Transverse colon (tissue), 4 donors: Measurements from ENCODE around the gene CRB2.

ENCODE experiments used
- EP300 ChIP-seq: sonication (generic); formaldehyde crosslinking; IDR thresholded peaks from one replicate; pipeline ENCODE4 v1.6.1; 2017; ENCODE audit warnings: antibody characterized with exemption, low read depth
- POLR2A ChIP-seq: fragments of 450-650 bp; IDR thresholded peaks from one replicate; pipeline ENCODE4 v1.6.1; 2016; ENCODE audit warnings: antibody characterized with exemption, mild to moderate bottlenecking, moderate library complexity
- POLR2AphosphoS5 ChIP-seq, 3 donors: sonication (generic); formaldehyde crosslinking; IDR thresholded peaks; one replicate each; pipeline ENCODE4 v1.6.1; 2016; ENCODE audit warnings: antibody characterized with exemption in 3 of 3
- TF ChIP-seq, protein P1 (sequence below), 5 experiments: fragments of 200-600 bp in 3 of 5; fragments of 450-650 bp in 2 of 5; sonication (generic) in 3 of 5; IDR thresholded peaks; 1 replicate in 2 of 5; 2 replicates in 3 of 5; pipeline ENCODE4 v1.5.1; 2016 to 2017; ENCODE audit warnings: antibody characterized with exemption in 5 of 5, inconsistent platforms in 3 of 5, mild to moderate bottlenecking in 2 of 5, moderate library complexity in 1 of 5

DNA sequence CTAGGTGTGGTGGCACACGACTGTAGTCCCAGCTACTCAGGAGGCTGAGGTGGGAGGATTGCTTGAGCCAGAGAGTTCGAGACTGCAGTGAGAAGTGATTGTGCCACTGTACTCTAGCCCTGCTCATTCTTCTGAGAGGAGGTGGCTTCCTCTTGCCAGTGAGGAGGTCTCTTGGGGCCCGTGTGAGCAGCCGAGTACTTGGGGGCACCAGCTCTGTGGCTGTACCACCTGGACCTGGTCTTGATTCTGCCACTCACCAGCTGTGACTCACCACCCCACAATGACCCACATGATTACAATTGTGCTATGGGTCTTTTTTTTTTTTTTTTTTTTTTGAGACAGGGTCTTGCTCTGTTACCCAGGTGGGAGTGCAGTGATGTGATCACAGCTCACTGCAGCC lies 18.0 kb upstream of the CRB2 start:
- TF ChIP-seq POLR2A (no peak), POLR2AphosphoS5 (IDR thresholded peaks at IDR 0.05) (no peak), EP300 (no peak)
- TF ChIP-seq, protein P1, sequence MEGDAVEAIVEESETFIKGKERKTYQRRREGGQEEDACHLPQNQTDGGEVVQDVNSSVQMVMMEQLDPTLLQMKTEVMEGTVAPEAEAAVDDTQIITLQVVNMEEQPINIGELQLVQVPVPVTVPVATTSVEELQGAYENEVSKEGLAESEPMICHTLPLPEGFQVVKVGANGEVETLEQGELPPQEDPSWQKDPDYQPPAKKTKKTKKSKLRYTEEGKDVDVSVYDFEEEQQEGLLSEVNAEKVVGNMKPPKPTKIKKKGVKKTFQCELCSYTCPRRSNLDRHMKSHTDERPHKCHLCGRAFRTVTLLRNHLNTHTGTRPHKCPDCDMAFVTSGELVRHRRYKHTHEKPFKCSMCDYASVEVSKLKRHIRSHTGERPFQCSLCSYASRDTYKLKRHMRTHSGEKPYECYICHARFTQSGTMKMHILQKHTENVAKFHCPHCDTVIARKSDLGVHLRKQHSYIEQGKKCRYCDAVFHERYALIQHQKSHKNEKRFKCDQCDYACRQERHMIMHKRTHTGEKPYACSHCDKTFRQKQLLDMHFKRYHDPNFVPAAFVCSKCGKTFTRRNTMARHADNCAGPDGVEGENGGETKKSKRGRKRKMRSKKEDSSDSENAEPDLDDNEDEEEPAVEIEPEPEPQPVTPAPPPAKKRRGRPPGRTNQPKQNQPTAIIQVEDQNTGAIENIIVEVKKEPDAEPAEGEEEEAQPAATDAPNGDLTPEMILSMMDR (IDR thresholded peaks at IDR 0.05) = no peak
